ENCODE results near the gene FXN.

FXN gene

GRCh38 chr9:69004836-69005235 lies 30.7 kb upstream of the FXN start:
- no peak overlapping the region for H3K4me3 ChIP-seq (ENCODE audit: low read depth in 1 of 2, low read length in 2 of 2)
- no peak overlapping the region for H3K27ac ChIP-seq (ENCODE audit: low read length)
- no peaks in the 10 kb centered on the region for H3K9me3 ChIP-seq (ENCODE audit: control insufficient read depth in 1 of 2, low read length in 2 of 2)
- no peaks in the 10 kb centered on the region for H3K27me3 ChIP-seq (ENCODE audit: low read depth, low read length)
- no peaks in the 10 kb centered on the region for H3K4me1 ChIP-seq (ENCODE audit: control insufficient read depth in 1 of 2, insufficient read depth in 2 of 2, low read length in 2 of 2)
- H3K36me3 ChIP-seq (ENCODE audit: control insufficient read depth in 1 of 2, insufficient read depth in 2 of 2, low read length in 2 of 2), result no peaks in the 10 kb centered on the region

- Histone ChIP-seq H3K4me3 (ENCODE audit: low read depth in 1 of 2, low read length in 2 of 2) (no peak overlapping the region), H3K27me3 (ENCODE audit: low read depth, low read length) (no peaks in the 10 kb centered on the region)
These were observed 25.8 kb upstream of the FXN start for GRCh38 chr9:69009708-69010107.

GRCh38 chr9:69012696-69013381 lies 22.7 kb upstream of the FXN start:
- no peaks in the 10 kb centered on the region for H3K9me3 ChIP-seq (ENCODE audit: control insufficient read depth in 1 of 2, low read length in 2 of 2)
- no peaks in the 10 kb centered on the region for H3K4me1 ChIP-seq (ENCODE audit: control insufficient read depth in 1 of 2, insufficient read depth in 2 of 2, low read length in 2 of 2)
- no peak overlapping the region for H3K27ac ChIP-seq (ENCODE audit: low read length)
- H3K27me3 ChIP-seq (ENCODE audit: low read depth, low read length), result no peaks in the 10 kb centered on the region
- H3K4me3 ChIP-seq (ENCODE audit: low read depth in 1 of 2, low read length in 2 of 2), result no peak overlapping the region
- no peaks in the 10 kb centered on the region for H3K36me3 ChIP-seq (ENCODE audit: control insufficient read depth in 1 of 2, insufficient read depth in 2 of 2, low read length in 2 of 2)

More at GRCh38 chr9:69009708-69010107, 25.8 kb upstream of the FXN start:
- no peaks in the 10 kb centered on the region for H3K9me3 ChIP-seq (ENCODE audit: control insufficient read depth in 1 of 2, low read length in 2 of 2)
- no peak overlapping the region for H3K27ac ChIP-seq (ENCODE audit: low read length)
- H3K36me3 ChIP-seq (ENCODE audit: control insufficient read depth in 1 of 2, insufficient read depth in 2 of 2, low read length in 2 of 2), result no peaks in the 10 kb centered on the region
- no peaks in the 10 kb centered on the region for H3K4me1 ChIP-seq (ENCODE audit: control insufficient read depth in 1 of 2, insufficient read depth in 2 of 2, low read length in 2 of 2)

- no peaks in the 10 kb centered on the region for H3K27me3 ChIP-seq (ENCODE audit: low read depth, low read length)
- H3K4me1 ChIP-seq (ENCODE audit: control insufficient read depth in 1 of 2, insufficient read depth in 2 of 2, low read length in 2 of 2), result no peaks in the 10 kb centered on the region
- no peaks in the 10 kb centered on the region for H3K36me3 ChIP-seq (ENCODE audit: control insufficient read depth in 1 of 2, insufficient read depth in 2 of 2, low read length in 2 of 2)
- H3K4me3 ChIP-seq (ENCODE audit: low read depth in 1 of 2, low read length in 2 of 2), result no peak overlapping the region
- no peaks in the 10 kb centered on the region for H3K9me3 ChIP-seq (ENCODE audit: control insufficient read depth in 1 of 2, low read length in 2 of 2)
- no peak overlapping the region for H3K27ac ChIP-seq (ENCODE audit: low read length)
These were observed 22.2 kb upstream of the FXN start for GRCh38 chr9:69013382-69013727.

- no peak within 1 kb of the TSS for H3K4me3 ChIP-seq (ENCODE audit: low read depth in 1 of 2, low read length in 2 of 2)
- H3K9me3 ChIP-seq (ENCODE audit: control insufficient read depth in 1 of 2, low read length in 2 of 2), result no peaks in the 10 kb centered on the region
- no peaks in the 10 kb centered on the region for H3K36me3 ChIP-seq (ENCODE audit: control insufficient read depth in 1 of 2, insufficient read depth in 2 of 2, low read length in 2 of 2)
- no peak within 1 kb of the TSS for H3K27ac ChIP-seq (ENCODE audit: low read length)
- no peaks in the 10 kb centered on the region for H3K4me1 ChIP-seq (ENCODE audit: control insufficient read depth in 1 of 2, insufficient read depth in 2 of 2, low read length in 2 of 2)
- H3K27me3 ChIP-seq (ENCODE audit: low read depth, low read length), result no peaks in the 10 kb centered on the region
These were observed 21.5 kb upstream of the FXN start, which contains the start of gene PRKACG for GRCh38 chr9:69014013-69014412. Gene PRKACG (minus strand): TSS chr9:69014113. CDS start chr9:69014092, 21 bp downstream.

GRCh38 chr9:69016191-69017096 lies 19.1 kb upstream of the FXN start:
- Histone ChIP-seq H3K4me3 (ENCODE audit: low read depth in 1 of 2, low read length in 2 of 2) (no peak overlapping the region), H3K27me3 (ENCODE audit: low read depth, low read length) (no peaks in the 10 kb centered on the region), H3K4me1 (ENCODE audit: control insufficient read depth in 1 of 2, insufficient read depth in 2 of 2, low read length in 2 of 2) (no peaks in the 10 kb centered on the region), H3K27ac (ENCODE audit: low read length) (no peak overlapping the region), H3K9me3 (ENCODE audit: control insufficient read depth in 1 of 2, low read length in 2 of 2) (no peaks in the 10 kb centered on the region), H3K36me3 (ENCODE audit: control insufficient read depth in 1 of 2, insufficient read depth in 2 of 2, low read length in 2 of 2) (no peaks in the 10 kb centered on the region)

GRCh38 chr9:69018737-69019136 lies 16.8 kb upstream of the FXN start:
- Histone ChIP-seq H3K4me1 (ENCODE audit: control insufficient read depth in 1 of 2, insufficient read depth in 2 of 2, low read length in 2 of 2) (no peaks in the 10 kb centered on the region), H3K9me3 (ENCODE audit: control insufficient read depth in 1 of 2, low read length in 2 of 2) (no peaks in the 10 kb centered on the region), H3K4me3 (ENCODE audit: low read depth in 1 of 2, low read length in 2 of 2) (no peak overlapping the region), H3K27ac (ENCODE audit: low read length) (no peak overlapping the region), H3K36me3 (ENCODE audit: control insufficient read depth in 1 of 2, insufficient read depth in 2 of 2, low read length in 2 of 2) (no peaks in the 10 kb centered on the region), H3K27me3 (ENCODE audit: low read depth, low read length) (no peaks in the 10 kb centered on the region)

- no peaks in the 10 kb centered on the region for H3K4me1 ChIP-seq (ENCODE audit: control insufficient read depth in 1 of 2, insufficient read depth in 2 of 2, low read length in 2 of 2)
- no peaks in the 10 kb centered on the region for H3K36me3 ChIP-seq (ENCODE audit: control insufficient read depth in 1 of 2, insufficient read depth in 2 of 2, low read length in 2 of 2)
- H3K27me3 ChIP-seq (ENCODE audit: low read depth, low read length), result no peaks in the 10 kb centered on the region
- H3K27ac ChIP-seq (ENCODE audit: low read length), result no peak overlapping the region
- H3K4me3 ChIP-seq (ENCODE audit: low read depth in 1 of 2, low read length in 2 of 2), result no peak overlapping the region
- no peaks in the 10 kb centered on the region for H3K9me3 ChIP-seq (ENCODE audit: control insufficient read depth in 1 of 2, low read length in 2 of 2)
These were observed 15.7 kb upstream of the FXN start for GRCh38 chr9:69019808-69020207.

- Histone ChIP-seq H3K4me3 (ENCODE audit: low read depth in 1 of 2, low read length in 2 of 2) (no peak overlapping the region), H3K27ac (ENCODE audit: low read length) (no peak overlapping the region), H3K9me3 (ENCODE audit: control insufficient read depth in 1 of 2, low read length in 2 of 2) (no peaks in the 10 kb centered on the region), H3K4me1 (ENCODE audit: control insufficient read depth in 1 of 2, insufficient read depth in 2 of 2, low read length in 2 of 2) (no peaks in the 10 kb centered on the region), H3K36me3 (ENCODE audit: control insufficient read depth in 1 of 2, insufficient read depth in 2 of 2, low read length in 2 of 2) (no peaks in the 10 kb centered on the region), H3K27me3 (ENCODE audit: low read depth, low read length) (no peaks in the 10 kb centered on the region)
These were observed 15.0 kb upstream of the FXN start for GRCh38 chr9:69020301-69021145.

- Histone ChIP-seq H3K4me1 (ENCODE audit: control insufficient read depth in 1 of 2, insufficient read depth in 2 of 2, low read length in 2 of 2) (no peaks in the 10 kb centered on the region), H3K27ac (ENCODE audit: low read length) (no peak overlapping the region), H3K36me3 (ENCODE audit: control insufficient read depth in 1 of 2, insufficient read depth in 2 of 2, low read length in 2 of 2) (no peaks in the 10 kb centered on the region), H3K4me3 (ENCODE audit: low read depth in 1 of 2, low read length in 2 of 2) (peak overlapping the region in 1 of 2 donors; percentile 25), H3K9me3 (ENCODE audit: control insufficient read depth in 1 of 2, low read length in 2 of 2) (no peaks in the 10 kb centered on the region), H3K27me3 (ENCODE audit: low read depth, low read length) (no peaks in the 10 kb centered on the region)
These were observed 11.9 kb upstream of the FXN start for GRCh38 chr9:69023650-69024049.
